Measurements from ENCODE around the gene INHA.

INHA gene

DNA sequence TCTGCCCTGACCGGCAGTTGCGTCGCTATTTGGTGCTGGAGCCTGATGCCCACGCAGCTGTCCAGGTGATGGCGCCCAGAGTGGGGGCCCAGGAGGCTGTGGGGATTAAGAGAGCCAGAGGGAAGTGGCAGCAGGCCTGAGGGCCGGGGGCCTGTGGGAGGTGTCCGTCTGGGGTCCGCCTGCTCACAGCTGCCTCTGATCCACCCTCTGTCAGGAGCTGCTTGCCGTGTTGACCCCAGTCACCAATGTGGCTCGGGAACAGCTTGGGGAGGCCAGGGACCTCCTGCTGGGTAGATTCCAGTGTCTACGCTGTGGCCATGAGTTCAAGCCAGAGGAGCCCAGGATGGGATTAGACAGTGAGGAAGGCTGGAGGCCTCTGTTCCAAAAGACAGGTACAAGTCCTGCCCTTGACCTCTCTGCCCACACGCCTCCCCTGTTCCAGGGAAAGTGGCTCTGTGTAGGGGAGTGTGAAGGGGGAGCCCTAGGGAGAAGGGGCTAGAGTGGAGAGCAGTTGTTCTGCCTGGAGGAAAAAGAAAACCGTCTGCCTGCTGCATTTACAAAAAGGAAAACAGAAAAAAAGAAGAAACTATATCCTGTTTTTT is 37.1 kb downstream of the INHA start:
- Histone ChIP-seq H3K27me3 (ENCODE audit: low read depth, low read length) (no peaks in the 10 kb centered on the region), H3K36me3 (ENCODE audit: control insufficient read depth in 1 of 2, insufficient read depth in 2 of 2, low read length in 2 of 2) (peaks cover 25 to 77% of the 10 kb centered on the region in 2 donors), H3K4me1 (ENCODE audit: control insufficient read depth in 1 of 2, insufficient read depth in 2 of 2, low read length in 2 of 2) (no peaks in the 10 kb centered on the region), H3K9me3 (ENCODE audit: control insufficient read depth in 1 of 2, low read length in 2 of 2) (no peaks in the 10 kb centered on the region), H3K27ac (ENCODE audit: low read length) (no peak overlapping the region), H3K4me3 (ENCODE audit: low read depth in 1 of 2, low read length in 2 of 2) (no peak overlapping the region)

GRCh38 chr2:219611306-219611705 is 39.2 kb downstream of the INHA start:
- no peaks in the 10 kb centered on the region for H3K4me1 ChIP-seq (ENCODE audit: control insufficient read depth in 1 of 2, insufficient read depth in 2 of 2, low read length in 2 of 2)
- no peak overlapping the region for H3K27ac ChIP-seq (ENCODE audit: low read length)
- H3K9me3 ChIP-seq (ENCODE audit: control insufficient read depth in 1 of 2, low read length in 2 of 2): no peaks in the 10 kb centered on the region
- no peak overlapping the region for H3K4me3 ChIP-seq (ENCODE audit: low read depth in 1 of 2, low read length in 2 of 2)
- H3K36me3 ChIP-seq (ENCODE audit: control insufficient read depth in 1 of 2, insufficient read depth in 2 of 2, low read length in 2 of 2): peaks cover 33 to 77% of the 10 kb centered on the region in 2 donors
- no peaks in the 10 kb centered on the region for H3K27me3 ChIP-seq (ENCODE audit: low read depth, low read length)

GRCh38 chr2:219611866-219612576 is 39.9 kb downstream of the INHA start:
- H3K4me3 ChIP-seq (ENCODE audit: low read depth in 1 of 2, low read length in 2 of 2): no peak overlapping the region
- H3K27ac ChIP-seq (ENCODE audit: low read length): no peak overlapping the region
- no peaks in the 10 kb centered on the region for H3K4me1 ChIP-seq (ENCODE audit: control insufficient read depth in 1 of 2, insufficient read depth in 2 of 2, low read length in 2 of 2)
- H3K27me3 ChIP-seq (ENCODE audit: low read depth, low read length): no peaks in the 10 kb centered on the region
- no peaks in the 10 kb centered on the region for H3K9me3 ChIP-seq (ENCODE audit: control insufficient read depth in 1 of 2, low read length in 2 of 2)
- H3K36me3 ChIP-seq (ENCODE audit: control insufficient read depth in 1 of 2, insufficient read depth in 2 of 2, low read length in 2 of 2): peaks cover 30 to 75% of the 10 kb centered on the region in 2 donors

GRCh38 chr2:219612577-219613286 is 40.6 kb downstream of the INHA start:
- Histone ChIP-seq H3K36me3 (ENCODE audit: control insufficient read depth in 1 of 2, insufficient read depth in 2 of 2, low read length in 2 of 2) (peaks cover 30 to 68% of the 10 kb centered on the region in 2 donors), H3K4me3 (ENCODE audit: low read depth in 1 of 2, low read length in 2 of 2) (no peak overlapping the region), H3K27ac (ENCODE audit: low read length) (no peak overlapping the region), H3K4me1 (ENCODE audit: control insufficient read depth in 1 of 2, insufficient read depth in 2 of 2, low read length in 2 of 2) (no peaks in the 10 kb centered on the region), H3K9me3 (ENCODE audit: control insufficient read depth in 1 of 2, low read length in 2 of 2) (no peaks in the 10 kb centered on the region), H3K27me3 (ENCODE audit: low read depth, low read length) (no peaks in the 10 kb centered on the region)

GRCh38 chr2:219613461-219614070 is 41.5 kb downstream of the INHA start:
- Histone ChIP-seq H3K4me3 (ENCODE audit: low read depth in 1 of 2, low read length in 2 of 2) (no peak overlapping the region), H3K36me3 (ENCODE audit: control insufficient read depth in 1 of 2, insufficient read depth in 2 of 2, low read length in 2 of 2) (peaks cover 30 to 59% of the 10 kb centered on the region in 2 donors), H3K27ac (ENCODE audit: low read length) (no peak overlapping the region), H3K9me3 (ENCODE audit: control insufficient read depth in 1 of 2, low read length in 2 of 2) (no peaks in the 10 kb centered on the region), H3K4me1 (ENCODE audit: control insufficient read depth in 1 of 2, insufficient read depth in 2 of 2, low read length in 2 of 2) (no peaks in the 10 kb centered on the region), H3K27me3 (ENCODE audit: low read depth, low read length) (no peaks in the 10 kb centered on the region)

- Histone ChIP-seq H3K27ac (ENCODE audit: low read length) (no peak overlapping the region), H3K36me3 (ENCODE audit: control insufficient read depth in 1 of 2, insufficient read depth in 2 of 2, low read length in 2 of 2) (peaks cover 30 to 52% of the 10 kb centered on the region in 2 donors), H3K4me1 (ENCODE audit: control insufficient read depth in 1 of 2, insufficient read depth in 2 of 2, low read length in 2 of 2) (no peaks in the 10 kb centered on the region), H3K4me3 (ENCODE audit: low read depth in 1 of 2, low read length in 2 of 2) (no peak overlapping the region), H3K9me3 (ENCODE audit: control insufficient read depth in 1 of 2, low read length in 2 of 2) (no peaks in the 10 kb centered on the region), H3K27me3 (ENCODE audit: low read depth, low read length) (no peaks in the 10 kb centered on the region)
Observed at GRCh38 chr2:219614076-219614860, 42.2 kb downstream of the INHA start.

DNA sequence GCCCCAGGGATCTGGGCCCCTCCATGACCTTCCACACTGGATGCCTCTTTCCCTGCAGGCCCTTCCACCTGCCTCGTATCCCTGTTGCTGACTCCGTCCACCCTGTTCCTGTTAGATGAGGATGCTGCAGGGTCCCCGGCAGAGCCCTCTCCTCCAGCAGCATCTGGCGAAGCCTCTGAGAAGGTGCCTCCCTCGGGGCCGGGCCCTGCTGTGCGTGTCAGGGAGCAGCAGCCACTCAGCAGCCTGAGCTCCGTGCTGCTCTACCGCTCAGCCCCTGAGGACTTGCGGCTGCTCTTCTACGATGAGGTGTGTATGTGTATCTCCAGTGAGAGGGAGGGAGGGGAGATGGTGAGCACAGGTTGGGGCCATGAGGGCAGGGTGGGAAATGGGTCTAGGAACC is 42.9 kb downstream of the INHA start:
- no peak overlapping the region for H3K4me3 ChIP-seq (ENCODE audit: low read depth in 1 of 2, low read length in 2 of 2)
- no peaks in the 10 kb centered on the region for H3K27me3 ChIP-seq (ENCODE audit: low read depth, low read length)
- H3K9me3 ChIP-seq (ENCODE audit: control insufficient read depth in 1 of 2, low read length in 2 of 2): no peaks in the 10 kb centered on the region
- H3K4me1 ChIP-seq (ENCODE audit: control insufficient read depth in 1 of 2, insufficient read depth in 2 of 2, low read length in 2 of 2): no peaks in the 10 kb centered on the region
- H3K27ac ChIP-seq (ENCODE audit: low read length): no peak overlapping the region
- peaks cover 30 to 51% of the 10 kb centered on the region in 2 donors for H3K36me3 ChIP-seq (ENCODE audit: control insufficient read depth in 1 of 2, insufficient read depth in 2 of 2, low read length in 2 of 2)

DNA sequence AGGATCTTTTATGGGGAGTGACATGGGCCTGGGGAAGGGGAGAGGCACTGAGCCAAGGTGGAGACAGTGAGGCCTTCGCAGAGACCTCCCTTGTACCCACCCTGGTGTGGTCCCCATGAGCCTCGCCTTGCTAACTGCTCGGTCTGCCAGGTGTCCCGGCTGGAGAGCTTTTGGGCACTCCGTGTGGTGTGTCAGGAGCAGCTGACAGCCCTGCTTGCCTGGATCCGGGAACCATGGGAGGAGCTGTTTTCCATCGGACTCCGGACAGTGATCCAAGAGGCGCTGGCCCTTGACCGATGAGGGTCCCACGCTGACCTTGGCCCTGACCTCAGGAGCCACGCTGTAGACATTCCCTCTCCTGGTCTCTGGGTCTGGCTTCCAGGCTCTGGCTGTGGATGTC is 43.8 kb downstream of the INHA start:
- Histone ChIP-seq H3K36me3 (ENCODE audit: control insufficient read depth in 1 of 2, insufficient read depth in 2 of 2, low read length in 2 of 2) (peaks cover 28 to 47% of the 10 kb centered on the region in 2 donors), H3K27ac (ENCODE audit: low read length) (no peak overlapping the region), H3K4me3 (ENCODE audit: low read depth in 1 of 2, low read length in 2 of 2) (no peak overlapping the region), H3K9me3 (ENCODE audit: control insufficient read depth in 1 of 2, low read length in 2 of 2) (no peaks in the 10 kb centered on the region), H3K4me1 (ENCODE audit: control insufficient read depth in 1 of 2, insufficient read depth in 2 of 2, low read length in 2 of 2) (no peaks in the 10 kb centered on the region), H3K27me3 (ENCODE audit: low read depth, low read length) (no peaks in the 10 kb centered on the region)

DNA sequence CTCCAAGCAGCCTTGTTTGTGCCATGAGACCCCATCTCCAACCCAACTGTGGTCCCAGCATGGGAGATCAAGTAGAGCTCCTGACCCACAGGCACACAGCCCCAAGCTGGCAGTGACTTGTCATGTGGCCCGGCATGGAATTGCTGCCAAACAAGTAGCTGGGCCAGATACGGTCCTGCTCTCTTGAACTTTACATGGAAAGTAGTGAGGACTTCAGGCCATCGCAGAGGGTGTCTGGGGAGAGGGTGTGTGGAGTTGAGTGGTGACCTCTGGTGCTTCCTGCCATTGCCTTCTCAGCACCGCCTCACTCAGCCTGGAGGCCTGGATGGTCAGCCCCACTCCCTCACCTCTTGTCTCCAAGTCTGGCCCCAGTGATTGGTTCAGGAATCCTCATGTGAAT is 44.4 kb downstream of the INHA start:
- H3K27me3 ChIP-seq (ENCODE audit: low read depth, low read length): no peaks in the 10 kb centered on the region
- H3K4me1 ChIP-seq (ENCODE audit: control insufficient read depth in 1 of 2, insufficient read depth in 2 of 2, low read length in 2 of 2): no peaks in the 10 kb centered on the region
- H3K27ac ChIP-seq (ENCODE audit: low read length): no peak overlapping the region
- H3K9me3 ChIP-seq (ENCODE audit: control insufficient read depth in 1 of 2, low read length in 2 of 2): no peaks in the 10 kb centered on the region
- no peak overlapping the region for H3K4me3 ChIP-seq (ENCODE audit: low read depth in 1 of 2, low read length in 2 of 2)
- H3K36me3 ChIP-seq (ENCODE audit: control insufficient read depth in 1 of 2, insufficient read depth in 2 of 2, low read length in 2 of 2): peaks cover 24 to 41% of the 10 kb centered on the region in 2 donors

DNA sequence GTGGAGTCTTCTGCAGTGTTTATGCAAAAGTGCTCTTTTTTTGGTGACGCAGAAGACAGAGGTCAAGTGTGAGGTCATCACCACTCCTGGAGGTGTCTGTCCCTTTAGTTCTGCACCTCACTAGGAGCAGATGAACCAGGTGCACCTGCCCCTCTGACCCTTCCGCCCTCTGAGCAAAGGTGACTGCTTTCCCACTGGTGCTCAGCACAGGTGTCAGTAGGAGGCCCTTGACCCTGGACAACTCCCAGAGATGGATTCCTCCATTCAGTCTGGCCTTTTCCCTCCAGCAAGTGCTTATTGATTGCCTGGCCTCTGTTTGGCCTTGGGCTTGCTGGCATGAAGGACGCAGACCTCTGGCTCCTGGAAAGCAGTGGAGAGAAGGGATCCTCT is 46.6 kb downstream of the INHA start:
- Histone ChIP-seq H3K27ac (ENCODE audit: low read length) (no peak overlapping the region), H3K4me3 (ENCODE audit: low read depth in 1 of 2, low read length in 2 of 2) (no peak overlapping the region), H3K9me3 (ENCODE audit: control insufficient read depth in 1 of 2, low read length in 2 of 2) (no peaks in the 10 kb centered on the region), H3K36me3 (ENCODE audit: control insufficient read depth in 1 of 2, insufficient read depth in 2 of 2, low read length in 2 of 2) (peaks cover 18 to 31% of the 10 kb centered on the region in 2 donors), H3K27me3 (ENCODE audit: low read depth, low read length) (no peaks in the 10 kb centered on the region), H3K4me1 (ENCODE audit: control insufficient read depth in 1 of 2, insufficient read depth in 2 of 2, low read length in 2 of 2) (no peaks in the 10 kb centered on the region)

- no peak overlapping the region for H3K27ac ChIP-seq (ENCODE audit: low read length)
- H3K9me3 ChIP-seq (ENCODE audit: control insufficient read depth in 1 of 2, low read length in 2 of 2): no peaks in the 10 kb centered on the region
- no peak overlapping the region for H3K4me3 ChIP-seq (ENCODE audit: low read depth in 1 of 2, low read length in 2 of 2)
- peaks cover 16 to 26% of the 10 kb centered on the region in 2 donors for H3K36me3 ChIP-seq (ENCODE audit: control insufficient read depth in 1 of 2, insufficient read depth in 2 of 2, low read length in 2 of 2)
- H3K4me1 ChIP-seq (ENCODE audit: control insufficient read depth in 1 of 2, insufficient read depth in 2 of 2, low read length in 2 of 2): no peaks in the 10 kb centered on the region
- H3K27me3 ChIP-seq (ENCODE audit: low read depth, low read length): no peaks in the 10 kb centered on the region
Observed at GRCh38 chr2:219619235-219619634, 47.1 kb downstream of the INHA start.

Measured in muscle layer of duodenum (tissue), 2 donors.